ENCODE data around the gene CERCAM.
"Not testable (repeated sequence)": the region's sequence is repeated elsewhere in the genome, so short reads cannot be mapped to it uniquely, and the experiment has no call there.

CERCAM gene

GRCh38 chr9:128420060-128420650 lies 502 bp upstream of the CERCAM start:
- no peak for DNase-seq

GRCh38 chr9:128421482-128421996 lies 882 bp downstream of the CERCAM start:
- DNase-seq, result no peak

- DNase-seq, result not testable (repeated sequence)
These were observed 1.5 kb downstream of the CERCAM start for GRCh38 chr9:128422022-128422782.

- no peak for DNase-seq
These were observed 2.1 kb downstream of the CERCAM start for GRCh38 chr9:128422783-128423150.

GRCh38 chr9:128423356-128423755 lies 2.7 kb downstream of the CERCAM start:
- not testable (repeated sequence) for DNase-seq

GRCh38 chr9:128424268-128424780 lies 3.7 kb downstream of the CERCAM start:
- no peak for DNase-seq

GRCh38 chr9:128428644-128429512 lies 8.2 kb downstream of the CERCAM start:
- DNase-seq, result no peak

GRCh38 chr9:128429513-128430086 lies 8.9 kb downstream of the CERCAM start:
- DNase-seq, result no peak

GRCh38 chr9:128431207-128431606 lies 10.6 kb downstream of the CERCAM start:
- DNase-seq, result no peak

GRCh38 chr9:128434340-128434739 lies 13.7 kb downstream of the CERCAM start:
- no peak for DNase-seq

- DNase-seq, result no peak
These were observed 15.0 kb downstream of the CERCAM start for GRCh38 chr9:128435611-128436010.

GRCh38 chr9:128438343-128439109 lies 17.9 kb downstream of the CERCAM start:
- DNase-seq, result peak; percentile 40

- no peak for DNase-seq
These were observed 18.6 kb downstream of the CERCAM start for GRCh38 chr9:128439273-128439672.

- no peak for DNase-seq
These were observed 21.5 kb downstream of the CERCAM start for GRCh38 chr9:128442150-128442549.

- DNase-seq, result not testable (repeated sequence)
These were observed 25.8 kb downstream of the CERCAM start for GRCh38 chr9:128446505-128446904.

- DNase-seq, result no peak
These were observed 28.1 kb downstream of the CERCAM start for GRCh38 chr9:128448746-128449145.

- DNase-seq, result peak; percentile 13
These were observed 34.3 kb downstream of the CERCAM start for GRCh38 chr9:128454991-128455390.

GRCh38 chr9:128455849-128456612 lies 35.4 kb downstream of the CERCAM start, which contains the start of gene ODF2:
ODF2 (plus strand) TSS chr9:128456006; CDS start chr9:128456092, 86 bp downstream.
- DNase-seq, result peak; percentile 89

- peak; percentile 46 for DNase-seq
These were observed 36.0 kb downstream of the CERCAM start for GRCh38 chr9:128456613-128457061.

GRCh38 chr9:128457207-128457606 lies 36.5 kb downstream of the CERCAM start:
- DNase-seq, result no peak

GRCh38 chr9:128459011-128459410 lies 38.4 kb downstream of the CERCAM start:
- DNase-seq, result no peak

Data from SHP77 treated with DMSO at 0.1 percent for 48 hours (cell line).